K562 (cell line): ENCODE measurements around the gene CLCN4. TPM values are rescaled to one million over a fixed set of nuclear protein-coding genes. Genes with fewer than 3 reads are reported as not detected.
A peak's percentile ranks its signal among the peaks of the same experiment; 100 is the strongest.

ENCODE experiments used
- CREB1 ChIP-seq, 2 experiments: sonication (generic) in 1 of 2; formaldehyde crosslinking in 1 of 2; IDR thresholded peaks; 2 replicates each; pipeline versions ENCODE4 v1.6.1 to v1.8.0; 2012 to 2022; ENCODE audit warnings: inconsistent platforms in 1 of 2, mild to moderate bottlenecking in 1 of 2, missing genetic modification reagents in 1 of 2, moderate library complexity in 1 of 2
- GABPB1 ChIP-seq: sonication (generic); formaldehyde crosslinking; IDR thresholded peaks from 2 replicates; pipeline ENCODE4 v1.8.0; 2022; ENCODE audit warnings: mild to moderate bottlenecking, missing genetic modification reagents
- POLR2A ChIP-seq: fragments of 450-650 bp; conservative IDR thresholded peaks from 2 replicates; pipeline ENCODE4 v1.6.1; 2016
- TEAD1 ChIP-seq, 2 experiments: fragments of 450-650 bp in 1 of 2; sonication (generic) in 1 of 2; formaldehyde crosslinking; IDR thresholded peaks; 2 replicates each; pipeline versions ENCODE4 v1.4.0 to v1.8.0; 2020 to 2022; ENCODE audit warnings: mild to moderate bottlenecking in 2 of 2, missing genetic modification reagents in 1 of 2
- ZNF431 ChIP-seq: sonication (generic); formaldehyde crosslinking; IDR thresholded peaks from 2 replicates; pipeline ENCODE4 v1.8.0; 2022; ENCODE audit warnings: mild to moderate bottlenecking, missing genetic modification reagents
- polyA plus RNA-seq, 8 experiments: library from polyadenylated mRNA; depleted of rRNA in 4 of 8; stranded (reverse) in 5 of 8; unstranded in 3 of 8; fragments of >200 nt; fragmentation: Nextera tagmentation in 2 of 8; fragmentation: Illumina TruSeq in 1 of 8; extraction: Ambion mirVana in 2 of 8; extraction: Trizol in 1 of 8; gene quantifications; 2 replicates each; pipeline versions ENCODE4 v1.2.1 to v1.2.3, GENCODE V29; 2011 to 2014; ENCODE audit warnings: inconsistent platforms in 1 of 8, missing spikeins in 1 of 8
- total RNA-seq, 7 experiments: library from RNA; depleted of rRNA in 6 of 7; stranded (reverse); fragments of >200 nt in 6 of 7; fragmentation: Illumina TruSeq in 2 of 7; extraction: Trizol in 2 of 7; gene quantifications; 2 replicates each; pipeline versions ENCODE4 v1.2.1 to v1.2.3, GENCODE V29; 2011 to 2021; ENCODE audit warnings: low replicate concordance in 1 of 7
- TF ChIP-seq, protein P1 (sequence below): fragments of 450-650 bp; IDR thresholded peaks from 2 replicates; pipeline ENCODE4 v1.6.1; 2018; ENCODE audit not compliant: partially characterized antibody
- TF ChIP-seq, protein P2 (sequence below): IDR thresholded peaks from 2 replicates; pipeline ENCODE4 v1.6.1; 2011; ENCODE audit not compliant: insufficient read length; ENCODE audit errors: extremely low read depth
- TF ChIP-seq, protein P3 (sequence below): fragments of 450-650 bp; IDR thresholded peaks from 2 replicates; pipeline ENCODE4 v1.6.1; 2016; ENCODE audit warnings: mild to moderate bottlenecking, moderate library complexity
- TF ChIP-seq, protein P4 (sequence below): sonication (generic); formaldehyde crosslinking; IDR thresholded peaks from 2 replicates; pipeline ENCODE4 v1.8.0; 2022; ENCODE audit warnings: mild to moderate bottlenecking, low read depth, missing genetic modification reagents

The CLCN4 gene
- total and polyA plus RNA-seq, 9 of the 15 experiments (the other 6 are each of a cell fraction or from before 2014, with no cell fraction given) = 0.03 to 0.24 (median 0.10) TPM; not detected in 1

DNA sequence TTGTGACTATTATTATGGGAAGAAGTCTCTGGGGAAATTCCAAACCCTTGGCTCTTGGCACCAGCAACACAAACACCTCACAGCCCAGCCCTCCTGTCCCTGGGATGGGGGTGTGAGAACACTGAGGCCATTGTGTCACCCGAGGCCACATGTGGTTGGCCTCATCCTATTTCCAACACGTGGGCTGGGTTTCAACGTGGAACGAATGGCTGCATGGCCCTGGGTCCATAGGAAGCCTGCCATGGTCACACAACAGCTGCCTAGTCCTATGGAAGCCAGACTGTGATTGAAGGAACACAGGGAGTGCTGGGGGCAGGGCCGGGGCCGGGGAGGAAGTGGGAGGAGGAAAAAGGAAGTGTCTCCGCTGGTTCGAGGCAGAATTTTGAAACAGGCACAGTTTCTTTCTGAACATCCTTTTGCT lies 10.0 kb downstream of the CLCN4 start (continued):
- TF ChIP-seq, protein P1, sequence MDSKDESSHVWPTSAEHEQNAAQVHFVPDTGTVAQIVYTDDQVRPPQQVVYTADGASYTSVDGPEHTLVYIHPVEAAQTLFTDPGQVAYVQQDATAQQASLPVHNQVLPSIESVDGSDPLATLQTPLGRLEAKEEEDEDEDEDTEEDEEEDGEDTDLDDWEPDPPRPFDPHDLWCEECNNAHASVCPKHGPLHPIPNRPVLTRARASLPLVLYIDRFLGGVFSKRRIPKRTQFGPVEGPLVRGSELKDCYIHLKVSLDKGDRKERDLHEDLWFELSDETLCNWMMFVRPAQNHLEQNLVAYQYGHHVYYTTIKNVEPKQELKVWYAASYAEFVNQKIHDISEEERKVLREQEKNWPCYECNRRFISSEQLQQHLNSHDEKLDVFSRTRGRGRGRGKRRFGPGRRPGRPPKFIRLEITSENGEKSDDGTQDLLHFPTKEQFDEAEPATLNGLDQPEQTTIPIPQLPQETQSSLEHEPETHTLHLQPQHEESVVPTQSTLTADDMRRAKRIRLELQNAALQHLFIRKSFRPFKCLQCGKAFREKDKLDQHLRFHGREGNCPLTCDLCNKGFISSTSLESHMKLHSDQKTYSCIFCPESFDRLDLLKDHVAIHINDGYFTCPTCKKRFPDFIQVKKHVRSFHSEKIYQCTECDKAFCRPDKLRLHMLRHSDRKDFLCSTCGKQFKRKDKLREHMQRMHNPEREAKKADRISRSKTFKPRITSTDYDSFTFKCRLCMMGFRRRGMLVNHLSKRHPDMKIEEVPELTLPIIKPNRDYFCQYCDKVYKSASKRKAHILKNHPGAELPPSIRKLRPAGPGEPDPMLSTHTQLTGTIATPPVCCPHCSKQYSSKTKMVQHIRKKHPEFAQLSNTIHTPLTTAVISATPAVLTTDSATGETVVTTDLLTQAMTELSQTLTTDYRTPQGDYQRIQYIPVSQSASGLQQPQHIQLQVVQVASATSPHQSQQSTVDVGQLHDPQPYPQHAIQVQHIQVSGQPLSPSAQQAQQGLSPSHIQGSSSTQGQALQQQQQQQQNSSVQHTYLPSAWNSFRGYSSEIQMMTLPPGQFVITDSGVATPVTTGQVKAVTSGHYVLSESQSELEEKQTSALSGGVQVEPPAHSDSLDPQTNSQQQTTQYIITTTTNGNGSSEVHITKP = peak; percentile 22
- TF ChIP-seq POLR2A (no peak), CREB1 (IDR thresholded peaks at IDR 0.05) (no peak), CREB1 (CRISPR knock-in tag; IDR thresholded peaks at IDR 0.05) (0 out of 2 replicates have a peak, but pooled peaks have one; percentile 4), ZNF431 (CRISPR knock-in tag) (0 out of 2 replicates have a peak, but pooled peaks have one; percentile 17), GABPB1 (CRISPR knock-in tag) (0 out of 2 replicates have a peak, but pooled peaks have one; percentile 38), TEAD1 (CRISPR knock-in tag; IDR thresholded peaks at IDR 0.05) (no peak)
- TF ChIP-seq, protein P2, sequence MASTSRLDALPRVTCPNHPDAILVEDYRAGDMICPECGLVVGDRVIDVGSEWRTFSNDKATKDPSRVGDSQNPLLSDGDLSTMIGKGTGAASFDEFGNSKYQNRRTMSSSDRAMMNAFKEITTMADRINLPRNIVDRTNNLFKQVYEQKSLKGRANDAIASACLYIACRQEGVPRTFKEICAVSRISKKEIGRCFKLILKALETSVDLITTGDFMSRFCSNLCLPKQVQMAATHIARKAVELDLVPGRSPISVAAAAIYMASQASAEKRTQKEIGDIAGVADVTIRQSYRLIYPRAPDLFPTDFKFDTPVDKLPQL = no peak
- TF ChIP-seq, protein P3, sequence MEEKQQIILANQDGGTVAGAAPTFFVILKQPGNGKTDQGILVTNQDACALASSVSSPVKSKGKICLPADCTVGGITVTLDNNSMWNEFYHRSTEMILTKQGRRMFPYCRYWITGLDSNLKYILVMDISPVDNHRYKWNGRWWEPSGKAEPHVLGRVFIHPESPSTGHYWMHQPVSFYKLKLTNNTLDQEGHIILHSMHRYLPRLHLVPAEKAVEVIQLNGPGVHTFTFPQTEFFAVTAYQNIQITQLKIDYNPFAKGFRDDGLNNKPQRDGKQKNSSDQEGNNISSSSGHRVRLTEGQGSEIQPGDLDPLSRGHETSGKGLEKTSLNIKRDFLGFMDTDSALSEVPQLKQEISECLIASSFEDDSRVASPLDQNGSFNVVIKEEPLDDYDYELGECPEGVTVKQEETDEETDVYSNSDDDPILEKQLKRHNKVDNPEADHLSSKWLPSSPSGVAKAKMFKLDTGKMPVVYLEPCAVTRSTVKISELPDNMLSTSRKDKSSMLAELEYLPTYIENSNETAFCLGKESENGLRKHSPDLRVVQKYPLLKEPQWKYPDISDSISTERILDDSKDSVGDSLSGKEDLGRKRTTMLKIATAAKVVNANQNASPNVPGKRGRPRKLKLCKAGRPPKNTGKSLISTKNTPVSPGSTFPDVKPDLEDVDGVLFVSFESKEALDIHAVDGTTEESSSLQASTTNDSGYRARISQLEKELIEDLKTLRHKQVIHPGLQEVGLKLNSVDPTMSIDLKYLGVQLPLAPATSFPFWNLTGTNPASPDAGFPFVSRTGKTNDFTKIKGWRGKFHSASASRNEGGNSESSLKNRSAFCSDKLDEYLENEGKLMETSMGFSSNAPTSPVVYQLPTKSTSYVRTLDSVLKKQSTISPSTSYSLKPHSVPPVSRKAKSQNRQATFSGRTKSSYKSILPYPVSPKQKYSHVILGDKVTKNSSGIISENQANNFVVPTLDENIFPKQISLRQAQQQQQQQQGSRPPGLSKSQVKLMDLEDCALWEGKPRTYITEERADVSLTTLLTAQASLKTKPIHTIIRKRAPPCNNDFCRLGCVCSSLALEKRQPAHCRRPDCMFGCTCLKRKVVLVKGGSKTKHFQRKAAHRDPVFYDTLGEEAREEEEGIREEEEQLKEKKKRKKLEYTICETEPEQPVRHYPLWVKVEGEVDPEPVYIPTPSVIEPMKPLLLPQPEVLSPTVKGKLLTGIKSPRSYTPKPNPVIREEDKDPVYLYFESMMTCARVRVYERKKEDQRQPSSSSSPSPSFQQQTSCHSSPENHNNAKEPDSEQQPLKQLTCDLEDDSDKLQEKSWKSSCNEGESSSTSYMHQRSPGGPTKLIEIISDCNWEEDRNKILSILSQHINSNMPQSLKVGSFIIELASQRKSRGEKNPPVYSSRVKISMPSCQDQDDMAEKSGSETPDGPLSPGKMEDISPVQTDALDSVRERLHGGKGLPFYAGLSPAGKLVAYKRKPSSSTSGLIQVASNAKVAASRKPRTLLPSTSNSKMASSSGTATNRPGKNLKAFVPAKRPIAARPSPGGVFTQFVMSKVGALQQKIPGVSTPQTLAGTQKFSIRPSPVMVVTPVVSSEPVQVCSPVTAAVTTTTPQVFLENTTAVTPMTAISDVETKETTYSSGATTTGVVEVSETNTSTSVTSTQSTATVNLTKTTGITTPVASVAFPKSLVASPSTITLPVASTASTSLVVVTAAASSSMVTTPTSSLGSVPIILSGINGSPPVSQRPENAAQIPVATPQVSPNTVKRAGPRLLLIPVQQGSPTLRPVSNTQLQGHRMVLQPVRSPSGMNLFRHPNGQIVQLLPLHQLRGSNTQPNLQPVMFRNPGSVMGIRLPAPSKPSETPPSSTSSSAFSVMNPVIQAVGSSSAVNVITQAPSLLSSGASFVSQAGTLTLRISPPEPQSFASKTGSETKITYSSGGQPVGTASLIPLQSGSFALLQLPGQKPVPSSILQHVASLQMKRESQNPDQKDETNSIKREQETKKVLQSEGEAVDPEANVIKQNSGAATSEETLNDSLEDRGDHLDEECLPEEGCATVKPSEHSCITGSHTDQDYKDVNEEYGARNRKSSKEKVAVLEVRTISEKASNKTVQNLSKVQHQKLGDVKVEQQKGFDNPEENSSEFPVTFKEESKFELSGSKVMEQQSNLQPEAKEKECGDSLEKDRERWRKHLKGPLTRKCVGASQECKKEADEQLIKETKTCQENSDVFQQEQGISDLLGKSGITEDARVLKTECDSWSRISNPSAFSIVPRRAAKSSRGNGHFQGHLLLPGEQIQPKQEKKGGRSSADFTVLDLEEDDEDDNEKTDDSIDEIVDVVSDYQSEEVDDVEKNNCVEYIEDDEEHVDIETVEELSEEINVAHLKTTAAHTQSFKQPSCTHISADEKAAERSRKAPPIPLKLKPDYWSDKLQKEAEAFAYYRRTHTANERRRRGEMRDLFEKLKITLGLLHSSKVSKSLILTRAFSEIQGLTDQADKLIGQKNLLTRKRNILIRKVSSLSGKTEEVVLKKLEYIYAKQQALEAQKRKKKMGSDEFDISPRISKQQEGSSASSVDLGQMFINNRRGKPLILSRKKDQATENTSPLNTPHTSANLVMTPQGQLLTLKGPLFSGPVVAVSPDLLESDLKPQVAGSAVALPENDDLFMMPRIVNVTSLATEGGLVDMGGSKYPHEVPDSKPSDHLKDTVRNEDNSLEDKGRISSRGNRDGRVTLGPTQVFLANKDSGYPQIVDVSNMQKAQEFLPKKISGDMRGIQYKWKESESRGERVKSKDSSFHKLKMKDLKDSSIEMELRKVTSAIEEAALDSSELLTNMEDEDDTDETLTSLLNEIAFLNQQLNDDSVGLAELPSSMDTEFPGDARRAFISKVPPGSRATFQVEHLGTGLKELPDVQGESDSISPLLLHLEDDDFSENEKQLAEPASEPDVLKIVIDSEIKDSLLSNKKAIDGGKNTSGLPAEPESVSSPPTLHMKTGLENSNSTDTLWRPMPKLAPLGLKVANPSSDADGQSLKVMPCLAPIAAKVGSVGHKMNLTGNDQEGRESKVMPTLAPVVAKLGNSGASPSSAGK = peak; percentile 86
- TF ChIP-seq, protein P4, sequence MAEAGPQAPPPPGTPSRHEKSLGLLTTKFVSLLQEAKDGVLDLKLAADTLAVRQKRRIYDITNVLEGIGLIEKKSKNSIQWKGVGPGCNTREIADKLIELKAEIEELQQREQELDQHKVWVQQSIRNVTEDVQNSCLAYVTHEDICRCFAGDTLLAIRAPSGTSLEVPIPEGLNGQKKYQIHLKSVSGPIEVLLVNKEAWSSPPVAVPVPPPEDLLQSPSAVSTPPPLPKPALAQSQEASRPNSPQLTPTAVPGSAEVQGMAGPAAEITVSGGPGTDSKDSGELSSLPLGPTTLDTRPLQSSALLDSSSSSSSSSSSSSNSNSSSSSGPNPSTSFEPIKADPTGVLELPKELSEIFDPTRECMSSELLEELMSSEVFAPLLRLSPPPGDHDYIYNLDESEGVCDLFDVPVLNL (CRISPR knock-in tag) = no peak
